SHP77 treated with DMSO at 0.1 percent for 48 hours (cell line): ENCODE results near the gene NELL1.
"Not testable (repeated sequence)": the region's sequence is repeated elsewhere in the genome, so short reads cannot be mapped to it uniquely, and the experiment has no call there.

Source experiments
- DNase-seq: peaks from one replicate; lab custom pipeline; 2025; lab: John Stamatoyannopoulos, UW

Gene NELL1

DNA sequence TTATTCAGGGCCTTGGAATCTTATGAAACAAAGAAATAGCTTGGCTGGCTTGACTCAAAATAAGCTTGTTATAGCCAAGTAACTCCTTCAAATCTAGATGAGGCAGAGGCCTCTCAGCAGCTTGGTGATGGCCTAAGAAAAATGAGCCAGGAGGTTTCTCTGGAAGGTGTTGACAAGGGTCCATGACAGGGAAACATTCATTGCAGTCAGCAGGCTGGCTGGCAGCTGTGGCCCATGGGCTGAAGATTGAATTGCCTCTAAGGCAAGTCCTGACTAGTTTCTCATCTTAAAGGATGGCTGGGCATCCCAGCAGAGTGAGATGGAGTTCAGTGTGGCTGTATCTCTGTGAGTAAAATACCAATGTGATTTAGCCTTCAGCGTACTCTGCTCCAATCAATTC is 441.0 kb downstream of the NELL1 start:
- DNase-seq: no peak

DNA sequence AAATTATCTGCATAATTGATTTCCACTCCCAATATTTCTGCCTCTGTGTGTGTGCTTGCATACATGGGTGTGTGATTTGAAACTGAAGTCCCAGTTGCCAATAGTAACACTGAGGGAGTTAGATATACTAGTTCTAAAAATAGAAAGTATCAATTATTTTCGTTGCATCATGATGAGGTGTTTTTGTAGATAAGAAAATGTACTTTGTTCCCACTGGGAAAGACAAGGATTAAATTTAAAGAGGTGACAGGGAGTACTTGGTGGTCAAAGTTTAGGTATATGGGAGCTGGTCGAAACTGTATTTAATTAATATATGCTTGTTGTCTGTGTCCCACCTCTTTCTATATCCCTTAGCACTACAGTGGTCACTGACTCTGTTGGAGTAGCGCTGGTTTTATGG is 444.5 kb downstream of the NELL1 start:
- DNase-seq: no peak

DNA sequence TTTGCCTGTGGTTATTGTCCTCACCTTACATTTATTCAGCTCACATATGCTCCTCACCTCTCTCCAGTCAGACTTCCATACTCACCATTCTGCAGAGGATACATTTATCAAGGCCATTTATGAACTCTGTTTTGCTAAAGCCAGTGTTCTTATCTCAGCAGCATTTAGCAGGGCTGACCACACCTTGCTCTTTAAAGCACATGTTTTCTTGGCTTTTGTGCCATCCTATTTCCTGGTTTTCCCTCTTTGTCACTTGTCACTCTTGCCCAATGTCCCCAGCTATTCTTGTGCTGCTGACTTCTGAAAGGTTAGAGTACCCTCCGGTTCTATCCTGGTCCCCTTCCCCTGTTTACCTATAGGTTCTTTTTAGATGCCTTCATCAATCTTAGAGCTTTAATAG is 446.6 kb downstream of the NELL1 start:
- no peak for DNase-seq

DNA sequence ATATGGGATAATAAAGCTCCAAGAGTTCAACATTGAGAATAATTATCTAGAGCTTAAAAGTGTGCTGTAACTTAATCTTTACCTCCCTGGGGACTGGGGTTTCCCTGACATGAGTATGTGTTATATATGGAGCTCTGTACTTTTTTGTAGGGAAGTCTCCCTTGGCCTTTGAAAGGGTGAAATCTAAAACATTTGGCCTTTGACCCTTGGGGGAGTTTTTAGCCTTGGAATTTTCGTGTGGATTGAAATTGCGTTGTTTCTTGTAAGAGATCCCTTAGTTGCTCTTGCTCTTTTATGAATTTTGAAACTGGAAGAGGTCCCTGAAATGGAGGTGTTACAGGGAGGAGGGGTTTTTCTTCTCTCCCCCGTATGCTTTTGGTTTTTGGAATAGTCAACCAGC is 450.0 kb downstream of the NELL1 start:
- DNase-seq: no peak

DNA sequence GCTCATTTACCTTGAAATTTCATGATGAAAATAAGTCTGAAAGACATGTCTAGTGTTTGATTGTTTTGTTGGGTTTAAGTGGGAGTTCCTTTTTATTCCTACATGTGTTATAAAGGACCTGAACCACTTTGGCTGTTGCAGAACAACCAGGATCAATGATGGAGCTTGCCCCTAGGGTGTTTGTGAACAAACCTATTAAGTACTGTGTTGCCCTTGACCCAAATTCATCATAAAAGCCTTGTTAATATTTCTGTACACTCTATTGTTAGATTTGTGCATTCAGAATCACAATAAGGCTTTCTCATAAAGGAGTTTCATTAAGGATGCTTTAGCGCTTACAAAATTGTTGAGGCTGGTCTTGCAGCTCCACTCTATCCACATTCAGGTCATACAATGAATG is 452.6 kb downstream of the NELL1 start:
- DNase-seq: no peak

DNA sequence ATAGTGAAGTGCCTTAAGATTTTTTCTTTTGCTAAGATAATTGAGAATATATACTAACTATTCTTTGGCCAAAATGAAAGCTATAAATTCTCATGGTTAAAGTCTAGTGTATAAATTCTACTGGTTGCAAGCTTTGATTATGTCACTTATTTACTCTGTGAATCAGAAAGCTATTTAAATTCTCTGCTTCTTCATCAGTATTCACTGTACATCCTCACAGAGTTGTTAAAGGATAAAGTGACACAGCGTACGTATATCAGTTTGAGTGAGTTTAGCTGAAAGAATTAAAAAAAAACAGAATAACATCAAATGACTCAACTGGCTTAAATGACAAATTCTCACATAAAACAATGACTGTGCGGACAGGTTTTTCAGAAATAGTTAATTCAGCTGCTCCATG is 453.1 kb downstream of the NELL1 start:
- no peak for DNase-seq

DNA sequence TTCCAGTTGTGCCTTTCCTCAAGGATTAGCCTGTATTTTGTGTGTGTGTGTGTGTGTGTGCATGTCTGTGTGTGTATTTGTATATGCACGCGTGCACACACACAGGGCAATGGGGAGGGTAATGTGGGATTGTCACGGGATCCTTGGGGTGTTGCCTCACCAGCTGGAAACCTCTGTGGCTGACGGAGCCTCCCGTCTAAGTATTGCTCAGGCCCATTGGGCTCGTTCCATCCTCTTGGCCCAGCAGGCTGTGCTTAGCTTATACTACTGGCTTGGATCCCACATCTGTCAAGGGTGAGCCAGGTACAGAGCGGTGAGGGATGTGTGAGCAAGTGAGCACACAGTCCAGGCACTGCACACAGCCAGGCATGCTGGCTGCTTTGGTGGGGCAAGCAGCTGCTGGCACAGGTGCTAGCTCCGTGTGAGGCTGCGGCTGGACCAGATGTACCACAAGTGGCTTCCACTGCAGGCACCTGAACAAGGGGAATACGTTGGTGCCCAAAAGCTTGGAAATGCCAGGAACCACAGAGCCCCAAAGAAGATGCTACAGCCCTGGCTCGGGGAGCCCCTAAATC is 462.8 kb downstream of the NELL1 start:
- no peak for DNase-seq

DNA sequence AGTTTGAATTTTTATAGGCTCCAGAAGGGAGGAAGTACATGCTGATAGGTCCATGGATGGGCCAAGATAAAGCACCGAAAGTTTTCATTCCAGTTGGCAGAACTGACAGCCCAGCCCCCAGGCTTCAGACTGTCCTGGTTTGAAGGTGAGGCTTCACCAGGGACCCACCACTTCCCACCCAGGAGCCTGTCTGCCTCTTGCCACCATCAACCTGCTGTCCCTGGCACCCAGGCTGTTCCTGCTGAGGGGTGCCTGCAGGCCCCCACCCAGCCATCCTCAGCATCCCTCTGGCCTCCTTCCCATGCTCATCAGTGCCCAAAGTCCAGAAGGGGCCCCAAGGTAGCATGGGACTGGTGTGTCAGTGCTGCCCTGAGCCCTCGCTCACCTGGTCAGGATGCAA is 463.9 kb downstream of the NELL1 start:
- DNase-seq: no peak

DNA sequence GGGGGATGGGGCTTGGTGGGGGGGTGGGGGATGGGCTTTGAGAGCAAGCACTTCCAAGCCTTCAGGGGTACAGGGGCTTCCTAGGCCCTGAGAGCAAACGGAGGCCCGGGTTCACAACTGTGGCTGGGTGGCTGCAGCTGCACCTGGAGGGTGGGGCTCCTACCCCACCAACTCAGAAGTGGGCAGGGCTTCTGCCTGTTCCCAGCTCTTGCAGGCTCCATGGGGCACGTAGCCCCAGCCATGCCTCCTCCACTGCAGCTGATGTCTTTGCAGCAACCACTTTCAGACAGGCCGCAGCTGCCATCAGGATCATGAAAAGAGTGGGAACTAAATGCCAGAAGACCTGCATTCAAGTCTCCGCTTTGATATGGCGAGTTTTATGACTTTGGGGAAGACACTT is 464.3 kb downstream of the NELL1 start:
- no peak for DNase-seq

DNA sequence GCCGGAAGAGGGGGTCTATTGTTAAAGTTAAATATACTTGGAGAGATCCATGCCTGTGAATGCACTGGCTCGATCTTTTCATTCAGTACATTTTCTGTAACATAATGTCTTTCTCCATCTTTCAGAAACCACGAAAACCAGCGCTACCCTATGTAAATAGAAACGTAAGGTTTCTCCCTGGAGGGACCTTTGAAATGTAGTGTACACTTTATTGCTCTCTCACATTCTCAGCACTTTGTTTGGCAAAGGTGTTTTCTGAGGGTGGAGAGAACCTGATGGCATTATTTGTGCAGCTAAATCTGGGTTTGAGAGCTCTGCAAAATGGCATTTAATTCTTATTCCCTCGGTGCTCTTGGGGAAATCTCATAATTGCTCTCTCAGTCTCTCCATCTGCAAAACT is 468.4 kb downstream of the NELL1 start:
- DNase-seq: no peak

DNA sequence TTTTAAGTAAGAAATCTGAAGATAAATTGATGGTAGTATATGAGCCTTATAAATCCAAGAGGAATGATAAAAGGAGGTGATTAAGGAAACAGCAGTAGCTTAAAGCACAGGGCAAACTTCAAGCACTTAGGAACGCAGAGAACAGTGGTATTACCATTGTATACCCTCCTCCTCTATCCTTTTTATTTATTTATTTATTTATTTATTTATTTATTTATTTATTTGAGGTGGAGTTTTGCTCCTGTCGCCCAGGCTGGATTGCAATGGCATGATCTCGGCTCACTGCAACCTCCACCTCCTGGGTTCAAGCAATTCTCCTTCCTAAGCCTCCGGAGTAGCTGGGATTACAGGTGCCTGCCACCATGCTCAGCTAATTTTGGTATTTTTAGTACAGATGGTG is 472.2 kb downstream of the NELL1 start:
- not testable (repeated sequence) for DNase-seq

DNA sequence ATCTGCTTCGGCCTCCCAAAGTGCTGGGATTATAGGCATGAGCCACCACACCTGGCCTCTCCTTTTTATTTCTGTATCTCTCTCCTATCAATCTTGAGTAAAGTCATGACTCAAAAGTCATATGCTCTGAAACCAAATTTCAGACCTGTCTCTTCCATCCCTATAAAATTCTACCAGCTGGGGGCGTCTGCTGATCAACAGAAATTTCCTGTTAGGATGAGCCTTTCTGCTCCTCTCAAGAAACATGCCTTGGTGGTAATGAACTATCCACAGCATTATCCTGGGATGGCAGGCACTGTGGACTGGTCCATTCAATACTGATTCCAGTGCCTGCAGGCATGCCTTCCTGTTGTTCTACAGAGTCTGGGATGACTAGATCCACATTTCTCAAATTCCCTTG is 472.6 kb downstream of the NELL1 start:
- no peak for DNase-seq

DNA sequence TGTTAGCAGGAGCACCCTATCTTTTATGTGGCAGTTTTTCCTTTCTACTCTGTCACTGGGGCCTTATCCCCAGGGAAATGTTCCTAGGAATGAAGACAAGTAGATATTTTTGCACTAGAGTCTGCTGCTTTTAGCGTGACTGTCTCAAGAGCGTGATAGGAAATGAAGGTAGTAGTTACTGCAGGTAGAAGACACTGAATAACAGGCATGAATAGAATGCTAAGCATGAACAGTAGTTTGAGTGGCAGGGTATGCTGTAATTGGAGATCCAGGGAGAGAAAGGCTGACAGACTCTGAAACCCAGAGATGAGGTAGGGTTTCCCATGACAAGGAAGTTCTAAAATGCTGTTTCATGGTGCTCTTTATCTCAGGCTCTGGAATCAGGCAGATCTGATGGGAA is 475.1 kb downstream of the NELL1 start:
- DNase-seq: no peak

DNA sequence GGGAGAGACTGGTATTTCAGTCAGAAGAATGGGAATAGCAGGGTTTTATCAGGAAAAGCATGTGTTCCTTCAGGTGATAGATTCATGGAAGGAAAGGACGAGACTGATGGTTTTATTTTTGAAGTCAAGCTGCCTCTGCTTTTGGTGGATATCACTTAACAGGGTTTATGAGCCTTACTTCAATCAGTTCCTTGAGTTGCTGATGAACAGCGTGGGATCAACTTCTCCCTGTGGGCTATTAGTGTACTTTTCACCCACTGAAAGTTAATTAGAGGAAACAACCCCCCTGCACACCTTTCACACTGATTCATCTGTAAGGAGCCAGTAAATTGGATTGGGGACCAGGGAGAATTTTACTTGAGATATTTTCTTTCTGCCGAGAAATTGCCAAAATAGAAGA is 479.0 kb downstream of the NELL1 start:
- DNase-seq: no peak

DNA sequence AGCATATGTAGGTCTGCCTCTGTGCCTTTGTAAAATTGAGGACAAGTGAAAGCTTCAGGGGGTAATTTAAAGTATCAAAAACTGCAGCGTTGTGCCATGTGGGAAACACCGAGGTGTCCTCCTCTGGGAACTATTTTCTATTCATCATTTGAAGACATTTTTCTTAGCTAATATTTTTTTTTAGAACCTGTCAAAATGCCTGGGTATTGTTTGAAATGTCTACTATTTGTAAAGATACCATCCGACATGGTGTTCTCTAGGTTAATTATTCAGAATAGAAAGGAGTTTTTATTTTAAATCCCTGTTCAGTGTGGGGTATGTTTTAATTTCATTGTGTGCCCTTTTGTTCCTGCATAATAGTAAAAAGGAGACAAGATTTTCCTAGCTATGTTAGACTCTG is 490.8 kb downstream of the NELL1 start:
- no peak for DNase-seq

DNA sequence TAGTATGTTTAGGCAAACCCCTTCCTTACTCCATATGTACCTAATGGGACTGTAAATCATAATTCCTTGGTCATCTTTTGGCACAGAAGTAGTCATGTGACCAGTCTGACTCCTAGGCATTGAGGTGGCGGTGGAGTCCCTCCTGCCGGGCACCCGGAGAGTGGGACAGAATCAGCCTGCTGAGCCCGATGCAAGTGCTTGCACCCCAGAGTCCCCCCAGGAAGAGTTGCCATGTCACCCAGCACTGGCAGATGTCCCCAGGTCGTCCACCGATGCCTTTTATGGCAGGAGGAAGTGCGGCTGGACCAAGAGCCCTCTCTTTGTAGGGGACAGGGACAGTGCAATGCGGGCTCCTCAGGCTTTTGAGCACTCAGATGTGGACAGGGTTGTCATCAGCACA is 500.3 kb downstream of the NELL1 start:
- DNase-seq: no peak

DNA sequence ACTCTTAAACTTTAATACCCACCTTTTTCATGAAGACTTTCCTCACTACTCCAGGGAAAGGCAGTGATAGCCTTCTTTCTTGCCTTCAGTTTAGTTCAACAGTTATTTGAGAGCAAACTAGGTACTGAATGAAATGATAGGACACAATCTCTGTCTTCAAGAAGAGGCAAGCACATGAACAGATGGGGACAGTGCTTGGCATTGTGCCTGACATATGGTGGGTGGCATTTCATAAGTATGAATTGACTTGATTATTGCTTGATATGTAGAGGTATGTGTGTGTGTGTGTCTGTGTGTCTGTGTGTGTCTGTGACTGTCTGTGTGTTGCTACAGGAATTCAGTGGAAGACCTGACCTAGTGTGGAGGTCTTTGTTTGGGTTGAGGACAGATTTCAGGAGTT is 504.1 kb downstream of the NELL1 start:
- no peak for DNase-seq

DNA sequence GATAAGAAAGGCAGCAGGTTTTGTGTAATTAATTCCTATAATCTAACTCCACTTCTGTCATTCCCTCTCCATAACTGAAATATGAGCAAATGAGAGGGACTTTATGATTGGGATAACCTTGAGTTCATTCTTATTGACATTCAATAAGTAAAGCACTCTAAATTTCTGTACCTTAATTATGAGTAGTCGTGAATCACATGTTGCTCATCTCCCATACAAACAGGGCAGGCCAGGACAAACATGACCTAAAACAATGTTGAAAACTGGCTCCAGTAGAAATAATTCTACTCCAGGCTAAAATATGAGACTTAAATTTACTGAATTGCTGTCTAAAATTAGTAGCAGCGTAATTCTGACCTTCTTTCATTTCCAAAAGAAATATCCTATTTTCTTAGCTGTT is 505.4 kb downstream of the NELL1 start:
- DNase-seq: no peak

DNA sequence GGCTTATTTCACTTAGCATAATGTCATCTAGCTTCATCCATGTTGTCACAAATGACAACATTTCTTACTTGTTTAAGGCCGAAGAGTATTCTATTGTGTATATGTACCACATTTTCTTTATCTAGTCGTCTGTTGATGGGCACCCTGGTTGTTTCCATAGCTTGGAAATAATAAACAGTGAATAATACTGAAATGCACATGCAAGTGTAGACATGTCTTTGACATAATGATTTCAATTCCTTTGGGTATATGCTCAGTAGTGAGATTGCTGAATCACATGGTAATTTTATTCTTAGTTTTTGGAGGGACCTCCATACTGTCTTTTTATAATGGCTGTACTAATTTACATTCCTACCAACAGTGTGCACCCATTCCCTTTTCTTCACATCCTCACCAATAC is 508.0 kb downstream of the NELL1 start:
- DNase-seq: no peak

DNA sequence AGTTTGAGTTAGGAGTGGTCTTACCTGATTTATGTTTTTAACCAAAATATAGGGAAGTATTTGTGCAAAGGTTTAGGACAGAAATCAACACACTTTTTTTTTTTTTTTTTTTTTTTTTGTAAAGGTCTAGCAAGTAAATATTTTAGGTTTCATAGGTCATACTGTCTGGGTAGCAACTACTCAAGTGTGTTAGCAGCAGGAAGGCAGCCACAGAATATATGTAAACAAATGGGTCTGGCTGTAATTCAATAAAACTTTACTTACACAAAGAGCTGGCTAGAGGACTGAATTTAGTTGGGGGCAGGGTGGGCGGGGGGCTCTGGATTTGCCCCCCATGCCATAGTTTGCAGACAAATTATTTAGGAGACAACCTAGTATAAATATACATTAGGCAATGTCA is 510.4 kb downstream of the NELL1 start:
- no peak for DNase-seq

DNA sequence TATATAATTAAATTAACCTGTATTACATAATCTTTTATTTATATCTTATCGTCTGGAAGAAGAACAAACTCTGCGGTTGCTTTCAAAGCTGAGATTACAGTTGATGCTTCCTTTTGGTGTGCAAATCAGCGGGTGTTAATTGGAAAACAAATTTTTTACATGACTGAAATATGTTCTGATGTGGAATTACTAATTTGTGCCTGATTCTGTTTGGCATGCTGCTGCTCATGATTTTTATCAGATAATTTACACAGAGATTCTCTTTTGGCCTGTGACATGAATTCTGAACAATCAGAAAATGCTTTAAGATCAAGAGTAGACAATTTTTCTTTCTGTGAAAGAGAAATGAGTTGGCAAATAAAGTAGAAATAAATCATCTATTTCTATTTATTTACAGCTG is 510.8 kb downstream of the NELL1 start:
- no peak for DNase-seq

DNA sequence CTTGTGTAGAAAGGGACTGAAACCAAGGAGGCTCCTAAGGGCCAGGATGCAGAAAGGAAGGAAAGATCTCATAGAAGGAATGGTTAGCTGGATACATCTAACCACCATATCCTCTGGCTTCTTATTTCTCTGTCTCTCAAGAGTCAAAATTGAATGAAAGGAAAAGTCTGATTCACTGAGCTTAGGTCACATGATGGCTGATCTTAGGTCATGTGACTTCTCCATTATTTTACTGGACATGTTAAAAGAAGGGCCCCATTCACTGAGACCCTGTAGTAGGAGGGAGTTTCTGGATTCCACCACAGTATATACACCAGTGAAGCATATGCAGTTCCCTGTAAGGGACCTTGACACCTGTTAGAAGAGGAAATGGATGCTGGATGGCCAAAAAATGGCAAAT is 516.6 kb downstream of the NELL1 start:
- no peak for DNase-seq

DNA sequence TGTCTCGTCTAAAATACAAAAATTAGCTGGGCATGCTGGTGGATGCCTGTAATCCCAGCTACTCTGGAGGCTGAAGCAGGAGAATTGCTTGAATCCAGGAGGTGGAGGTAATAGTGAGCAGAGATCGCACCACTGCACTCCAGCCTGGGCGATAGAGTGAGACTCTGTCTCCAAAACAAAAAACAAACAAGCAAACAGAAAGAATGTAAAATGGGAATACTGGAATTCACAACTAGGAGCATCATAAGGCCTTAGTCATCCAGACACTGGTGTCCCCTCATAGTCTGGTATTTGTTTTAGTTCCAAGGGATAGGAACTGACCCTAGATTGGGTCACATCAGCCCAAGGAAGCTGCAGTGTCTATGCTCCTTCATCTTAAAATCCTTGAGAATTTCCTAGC is 520.8 kb downstream of the NELL1 start:
- no peak for DNase-seq

DNA sequence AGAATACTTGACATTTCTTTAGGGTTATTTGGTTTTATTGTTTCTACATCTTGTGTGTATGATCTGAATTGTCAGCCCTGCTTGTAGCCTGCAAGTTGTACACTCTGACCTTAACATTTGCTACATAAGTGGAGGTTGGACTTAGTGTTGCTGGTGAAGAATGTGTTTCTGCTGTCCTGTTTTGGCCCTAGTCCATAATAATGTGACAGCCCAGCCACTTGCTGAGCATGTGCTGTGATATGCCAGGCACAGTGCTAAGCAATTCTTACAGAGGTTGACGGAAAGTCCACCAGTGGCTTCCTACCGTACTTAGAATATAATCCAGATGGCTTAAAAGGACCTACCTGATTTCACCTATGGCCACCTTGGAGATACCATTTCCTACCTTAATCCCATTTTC is 526.6 kb downstream of the NELL1 start:
- DNase-seq: no peak

DNA sequence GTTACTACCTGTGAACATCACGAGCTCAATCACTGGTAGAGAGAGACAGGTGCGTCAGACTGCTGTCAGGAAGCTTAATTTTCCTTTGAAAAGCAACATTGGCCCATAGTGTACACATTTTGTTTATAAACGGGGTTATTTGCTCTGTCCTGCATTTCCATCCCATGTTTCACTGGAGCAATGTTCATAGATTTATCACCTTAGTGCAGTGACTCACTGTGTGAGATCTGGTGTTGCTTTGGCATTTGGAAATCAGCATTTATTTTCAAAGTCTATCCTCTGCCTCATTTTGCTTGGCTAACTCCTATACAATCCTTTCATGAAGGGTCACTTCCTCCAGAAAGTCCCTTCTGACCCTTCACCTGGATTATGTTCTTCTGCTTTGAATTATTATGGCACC is 529.1 kb downstream of the NELL1 start:
- no peak for DNase-seq
